Mesenteric fat pad (tissue), 1 donor: ENCODE measurements around the gene ZNF865. TPM values are rescaled to one million over a fixed set of nuclear protein-coding genes. Genes with fewer than 3 reads are reported as not detected.

ENCODE experiments used
- DNase-seq: peaks from one replicate; pipeline ENCODE4 v3.0.0-alpha.2; 2020; ENCODE audit warnings: low spot score
- total RNA-seq: library from RNA; stranded (reverse); fragmentation: NEBNext Ultra II Directional; extraction: Animal tissue kit (Norgen Biotek cat#: 25700); gene quantifications from one replicate; pipeline ENCODE4 v1.2.1, GENCODE V29; 2021
- donor health status: DM: yes; HTN: yes; CAD: no.

The ZNF865 gene
- total RNA-seq, 1 donor from 2014 or later = 12.0 TPM

DNA sequence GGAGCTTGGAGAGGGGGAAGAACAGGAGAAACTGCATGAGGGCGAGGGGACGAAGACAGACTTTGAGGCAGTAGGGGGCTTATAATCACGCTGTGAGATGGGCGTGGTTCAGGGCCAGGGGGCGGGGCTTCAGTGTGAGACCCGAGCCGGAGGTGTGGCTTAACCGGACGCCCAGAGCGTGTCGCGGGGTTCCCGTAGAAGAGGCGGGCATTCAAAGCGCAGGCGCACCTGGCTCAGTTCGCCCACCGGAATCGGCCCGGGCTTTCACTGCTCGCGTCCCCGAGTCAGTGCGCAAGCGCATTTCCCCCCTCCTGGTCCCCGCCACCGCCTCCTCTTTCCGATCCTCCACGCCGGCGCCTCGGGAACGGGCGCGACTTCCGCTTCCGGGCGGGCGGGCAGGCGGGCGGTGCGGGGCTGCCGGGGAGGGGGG, 225 bp upstream of the ZNF865 start:
- peak; percentile 100 for DNase-seq

DNA sequence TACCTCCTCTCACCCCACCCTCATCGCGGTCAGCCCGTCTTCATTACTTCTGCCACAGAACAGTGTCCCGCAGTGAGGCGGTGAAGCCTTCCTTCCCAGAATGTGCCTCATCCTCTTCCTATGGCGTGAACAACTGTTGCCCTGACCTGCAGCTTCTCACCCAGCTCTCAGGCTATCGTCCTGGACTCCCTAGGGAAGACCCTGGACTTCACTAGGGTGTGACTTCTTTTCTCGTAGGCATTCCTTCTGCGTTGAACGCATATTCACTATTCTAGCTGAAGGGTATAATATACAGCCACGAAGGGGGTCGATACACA, 982 bp downstream of the ZNF865 start:
- no peak for DNase-seq

DNA sequence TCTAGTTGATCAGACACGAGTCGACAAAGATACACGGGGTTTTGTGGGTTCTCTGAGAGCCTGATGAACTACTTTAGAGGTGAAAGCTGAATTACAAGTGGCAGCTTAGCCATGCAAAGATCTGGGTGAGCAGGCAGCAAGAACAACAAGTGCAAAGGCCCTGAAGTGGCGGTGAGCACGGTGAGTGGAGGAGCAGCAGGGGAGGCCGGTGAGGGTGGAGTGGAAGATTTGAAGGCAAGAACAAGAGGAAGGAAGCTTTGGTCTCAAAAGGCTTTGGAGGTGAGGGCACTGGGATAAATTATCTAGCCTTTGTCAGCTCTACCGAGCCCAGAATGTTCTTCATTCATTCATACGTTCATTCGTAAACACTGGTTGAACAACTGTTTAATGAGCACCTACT, 1.4 kb downstream of the ZNF865 start:
- DNase-seq = no peak

DNA sequence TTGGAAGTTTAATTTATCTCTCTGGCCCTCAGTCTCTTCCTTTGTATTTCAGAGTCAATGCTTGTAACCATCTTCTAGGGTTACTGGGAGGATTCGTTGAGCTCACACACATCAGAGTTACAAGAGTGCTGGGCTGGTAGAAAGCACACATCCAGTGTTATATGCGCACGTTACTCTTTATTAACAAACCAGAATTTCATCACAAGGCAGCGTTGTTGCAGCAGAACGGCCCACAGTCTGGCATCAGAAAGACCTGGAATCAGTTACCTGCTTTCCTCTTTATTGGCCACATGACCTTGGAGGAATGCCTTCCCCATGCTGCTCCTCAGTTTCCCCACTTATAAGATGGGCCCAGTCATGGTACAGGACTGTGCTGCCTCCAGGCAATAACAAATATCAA, 3.9 kb downstream of the ZNF865 start:
- no peak for DNase-seq

DNA sequence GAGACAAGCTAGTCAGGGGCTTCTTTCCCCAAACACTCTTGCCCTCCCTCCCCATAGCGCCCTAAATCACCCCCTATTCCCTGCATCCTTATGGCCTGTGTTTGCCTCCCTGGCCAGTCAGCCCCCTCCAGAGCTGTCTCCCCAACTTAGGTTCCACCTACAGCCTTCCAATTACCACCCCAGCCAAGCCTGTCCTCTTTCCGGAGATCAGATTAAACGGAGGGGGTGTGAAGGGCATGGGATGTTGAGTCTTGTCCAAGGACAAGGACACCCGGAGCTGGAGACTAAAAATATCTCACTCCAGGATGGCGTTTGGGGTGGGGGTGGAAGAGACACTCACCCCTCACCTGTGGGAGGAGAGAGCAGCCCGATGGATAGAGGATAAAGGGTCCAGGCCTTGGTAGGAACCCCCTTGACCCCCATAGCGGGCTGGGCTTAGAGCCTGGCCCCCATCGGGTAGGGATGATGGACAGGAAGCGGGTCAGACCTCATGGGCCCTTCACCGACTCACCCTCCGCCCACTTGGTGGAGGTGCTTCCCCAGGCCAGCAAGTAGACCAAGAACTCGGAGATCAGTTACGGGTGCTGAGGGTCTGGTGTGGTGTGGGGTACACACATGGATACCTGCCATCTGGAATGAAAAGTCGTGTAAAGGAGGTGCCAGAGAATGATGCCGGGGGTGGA, 6.0 kb downstream of the ZNF865 start:
- DNase-seq = no peak

DNA sequence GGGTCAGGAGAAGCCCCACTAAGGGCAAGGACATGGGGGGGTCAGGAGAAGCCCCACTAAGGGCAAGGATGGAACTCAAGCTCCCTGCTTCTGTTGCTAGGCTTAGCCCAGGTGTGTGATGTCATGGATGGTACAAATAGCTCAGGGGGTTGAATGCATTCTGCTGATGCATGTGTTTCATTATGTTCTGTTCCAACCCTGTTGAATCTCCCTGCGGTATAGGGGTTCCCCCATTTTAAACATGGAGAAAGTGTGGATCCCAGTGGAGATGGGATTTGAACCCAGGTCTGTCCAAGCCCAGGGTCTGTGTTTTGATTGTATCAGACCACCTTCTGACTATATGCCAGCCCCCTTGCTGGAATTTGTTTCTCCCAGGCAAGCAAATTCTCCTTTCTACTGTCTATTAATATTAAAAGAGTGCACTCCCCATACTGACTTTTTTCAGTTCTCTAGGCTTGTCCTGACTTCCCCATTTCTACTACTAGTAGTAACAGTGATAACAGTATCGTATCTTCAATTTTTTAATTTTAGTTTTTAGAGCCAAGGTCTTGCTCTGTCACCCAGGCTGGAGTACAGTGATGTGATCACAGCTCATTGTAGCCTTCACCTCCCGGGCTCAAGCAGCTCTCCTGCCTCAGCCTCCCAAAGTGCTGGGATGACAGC, 6.7 kb downstream of the ZNF865 start:
- DNase-seq = no peak

DNA sequence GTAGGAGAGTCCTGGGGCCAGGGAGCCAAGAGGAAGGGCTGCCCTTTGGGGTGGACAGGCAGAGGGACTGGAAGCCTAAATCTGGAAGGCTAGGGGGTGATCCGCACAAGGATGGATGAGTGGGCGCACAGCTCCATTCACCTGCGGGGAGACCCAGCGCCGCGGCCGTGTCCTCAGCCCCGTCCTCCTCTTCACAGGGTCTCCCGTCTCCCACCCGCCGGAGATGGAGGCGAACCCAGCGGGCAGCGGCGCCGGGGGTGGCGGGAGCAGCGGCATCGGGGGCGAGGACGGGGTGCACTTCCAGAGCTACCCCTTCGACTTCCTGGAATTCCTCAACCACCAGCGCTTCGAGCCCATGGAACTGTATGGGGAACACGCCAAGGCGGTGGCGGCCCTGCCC, 7.9 kb downstream of the ZNF865 start:
- DNase-seq = no peak

DNA sequence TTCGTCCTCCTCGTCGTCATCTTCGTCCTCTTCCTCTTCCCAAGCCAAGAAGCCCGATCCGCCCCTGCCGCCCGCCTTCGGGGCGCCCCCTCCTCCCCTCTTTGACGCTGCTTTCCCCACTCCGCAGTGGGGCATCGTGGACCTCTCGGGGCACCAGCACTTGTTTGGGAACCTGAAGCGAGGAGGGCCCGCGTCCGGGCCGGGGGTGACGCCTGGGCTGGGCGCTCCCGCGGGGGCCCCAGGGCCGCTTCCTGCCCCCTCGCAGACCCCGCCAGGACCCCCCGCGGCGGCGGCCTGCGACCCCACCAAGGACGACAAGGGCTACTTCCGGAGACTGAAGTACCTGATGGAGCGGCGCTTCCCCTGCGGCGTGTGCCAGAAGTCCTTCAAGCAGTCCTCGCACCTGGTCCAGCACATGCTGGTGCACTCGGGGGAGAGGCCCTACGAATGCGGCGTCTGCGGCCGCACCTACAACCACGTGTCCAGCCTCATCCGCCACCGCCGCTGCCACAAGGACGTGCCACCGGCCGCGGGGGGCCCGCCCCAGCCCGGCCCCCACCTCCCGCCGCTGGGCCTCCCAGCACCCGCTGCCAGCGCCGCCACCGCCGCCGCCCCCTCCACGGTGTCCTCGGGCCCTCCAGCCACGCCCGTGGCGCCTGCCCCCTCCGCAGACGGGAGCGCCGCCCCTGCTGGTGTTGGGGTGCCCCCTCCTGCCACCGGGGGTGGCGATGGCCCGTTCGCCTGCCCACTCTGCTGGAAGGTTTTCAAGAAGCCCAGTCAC, 8.7 kb downstream of the ZNF865 start:
- no peak for DNase-seq

DNA sequence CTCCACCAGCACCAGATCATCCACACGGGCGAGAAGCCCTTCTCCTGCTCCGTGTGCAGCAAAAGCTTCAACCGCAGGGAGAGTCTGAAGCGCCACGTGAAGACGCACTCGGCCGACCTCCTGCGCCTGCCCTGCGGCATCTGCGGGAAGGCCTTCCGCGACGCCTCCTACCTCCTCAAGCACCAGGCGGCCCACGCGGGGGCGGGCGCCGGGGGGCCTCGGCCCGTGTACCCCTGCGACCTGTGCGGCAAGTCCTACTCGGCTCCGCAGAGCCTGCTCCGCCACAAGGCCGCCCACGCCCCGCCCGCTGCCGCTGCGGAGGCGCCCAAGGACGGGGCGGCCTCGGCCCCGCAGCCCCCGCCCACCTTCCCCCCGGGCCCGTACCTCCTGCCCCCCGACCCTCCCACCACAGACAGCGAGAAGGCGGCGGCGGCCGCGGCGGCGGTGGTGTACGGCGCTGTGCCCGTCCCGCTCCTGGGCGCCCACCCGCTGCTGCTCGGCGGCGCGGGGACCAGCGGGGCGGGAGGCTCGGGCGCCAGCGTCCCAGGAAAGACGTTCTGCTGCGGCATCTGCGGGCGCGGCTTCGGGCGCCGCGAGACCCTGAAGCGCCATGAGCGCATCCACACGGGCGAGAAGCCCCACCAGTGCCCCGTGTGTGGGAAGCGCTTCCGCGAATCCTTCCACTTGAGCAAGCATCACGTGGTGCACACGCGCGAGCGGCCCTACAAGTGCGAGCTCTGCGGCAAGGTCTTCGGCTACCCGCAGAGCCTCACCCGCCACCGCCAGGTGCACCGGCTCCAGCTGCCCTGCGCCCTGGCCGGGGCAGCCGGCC, 9.5 kb downstream of the ZNF865 start:
- no peak for DNase-seq

DNA sequence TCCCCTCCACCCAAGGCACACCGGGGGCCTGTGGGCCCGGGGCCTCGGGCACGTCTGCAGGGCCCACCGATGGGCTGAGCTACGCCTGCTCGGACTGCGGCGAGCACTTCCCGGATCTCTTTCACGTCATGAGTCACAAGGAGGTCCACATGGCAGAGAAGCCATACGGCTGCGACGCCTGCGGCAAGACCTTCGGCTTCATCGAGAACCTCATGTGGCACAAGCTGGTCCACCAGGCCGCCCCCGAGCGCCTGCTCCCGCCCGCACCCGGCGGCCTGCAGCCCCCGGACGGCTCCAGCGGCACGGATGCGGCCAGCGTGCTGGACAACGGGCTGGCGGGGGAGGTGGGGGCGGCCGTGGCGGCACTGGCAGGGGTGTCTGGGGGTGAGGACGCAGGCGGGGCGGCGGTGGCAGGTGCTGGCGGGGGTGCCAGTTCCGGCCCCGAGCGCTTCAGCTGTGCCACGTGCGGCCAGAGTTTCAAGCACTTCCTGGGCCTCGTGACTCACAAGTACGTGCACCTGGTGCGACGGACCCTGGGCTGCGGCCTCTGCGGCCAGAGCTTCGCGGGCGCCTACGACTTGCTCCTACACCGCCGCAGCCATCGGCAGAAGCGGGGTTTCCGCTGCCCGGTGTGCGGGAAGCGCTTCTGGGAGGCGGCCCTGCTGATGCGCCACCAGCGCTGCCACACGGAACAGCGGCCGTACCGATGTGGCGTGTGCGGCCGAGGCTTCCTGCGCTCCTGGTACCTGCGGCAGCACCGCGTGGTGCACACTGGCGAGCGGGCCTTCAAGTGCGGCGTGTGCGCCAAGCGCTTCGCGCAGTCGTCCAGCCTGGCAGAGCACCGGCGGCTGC, 10.3 kb downstream of the ZNF865 start:
- no peak for DNase-seq

DNA sequence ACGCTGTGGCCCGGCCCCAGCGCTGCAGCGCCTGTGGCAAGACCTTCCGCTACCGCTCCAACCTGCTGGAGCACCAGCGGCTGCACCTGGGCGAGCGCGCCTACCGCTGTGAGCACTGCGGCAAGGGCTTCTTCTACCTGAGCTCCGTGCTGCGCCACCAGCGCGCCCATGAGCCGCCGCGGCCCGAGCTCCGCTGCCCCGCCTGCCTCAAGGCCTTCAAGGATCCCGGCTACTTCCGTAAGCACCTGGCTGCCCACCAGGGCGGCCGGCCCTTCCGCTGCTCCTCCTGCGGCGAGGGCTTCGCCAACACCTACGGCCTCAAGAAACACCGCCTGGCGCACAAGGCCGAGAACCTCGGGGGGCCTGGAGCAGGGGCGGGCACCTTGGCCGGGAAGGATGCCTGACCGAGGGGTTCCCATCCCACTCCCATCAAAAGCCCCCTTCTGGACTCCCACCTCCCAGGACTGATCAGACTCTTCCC, 11.0 kb downstream of the ZNF865 start:
- DNase-seq = no peak

DNA sequence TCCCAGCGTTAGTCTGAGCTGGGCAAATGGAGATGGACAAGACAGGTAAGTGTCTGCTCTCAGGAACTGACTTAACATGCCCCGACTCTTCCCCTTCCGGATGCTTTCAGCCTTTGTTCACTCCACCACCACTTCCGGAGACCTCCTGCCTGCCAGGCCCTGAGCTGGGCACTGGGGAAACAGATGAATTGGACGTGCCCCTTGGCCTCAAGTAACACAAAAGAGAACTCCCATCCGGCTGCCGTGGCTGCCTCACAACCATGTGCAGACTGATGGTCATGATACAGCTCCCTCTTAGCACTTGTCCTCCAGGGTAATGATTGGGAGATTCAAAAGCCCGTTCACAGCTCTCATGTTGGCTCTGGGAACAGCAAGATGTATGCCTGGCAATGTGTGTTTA, 12.0 kb downstream of the ZNF865 start:
- DNase-seq = no peak

DNA sequence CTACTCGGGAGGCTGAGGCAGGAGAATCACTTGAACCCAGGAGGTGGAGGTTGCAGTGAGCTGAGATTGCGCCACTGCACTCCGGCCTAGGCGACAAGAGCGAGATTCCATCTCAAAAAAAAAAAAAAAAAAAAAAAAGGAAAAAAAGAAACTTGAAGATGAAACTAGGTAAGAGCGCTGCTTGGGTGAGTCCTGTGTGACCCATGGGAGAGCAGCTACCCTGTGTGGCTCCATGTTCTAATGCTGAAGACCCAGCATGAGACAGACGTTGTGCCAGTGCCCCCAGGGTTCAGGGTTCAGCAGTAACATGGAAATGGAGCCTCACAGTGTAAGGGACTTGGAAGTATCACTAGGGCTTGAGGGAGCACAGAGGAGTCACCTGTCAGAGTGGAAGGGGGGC, 13.0 kb downstream of the ZNF865 start:
- no peak for DNase-seq

DNA sequence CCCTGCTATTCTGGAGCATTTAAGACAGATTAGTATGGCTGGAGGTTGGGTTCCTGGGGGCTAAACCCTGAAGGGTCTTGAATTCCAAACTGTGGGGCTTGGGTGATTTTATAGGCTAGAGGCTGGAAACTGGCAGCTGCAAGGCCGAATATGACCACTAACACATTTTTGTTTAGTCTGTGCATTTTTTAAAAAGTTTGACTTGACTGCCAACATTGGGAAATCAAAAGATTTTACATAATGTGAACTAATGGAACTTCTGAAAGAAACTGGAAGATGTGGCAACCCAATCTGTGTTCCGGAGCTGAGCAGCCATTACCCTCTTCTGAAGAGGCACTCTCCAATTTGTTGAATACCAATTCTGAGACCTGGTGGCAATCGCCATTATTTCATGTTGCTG, 13.8 kb downstream of the ZNF865 start:
- DNase-seq = no peak

DNA sequence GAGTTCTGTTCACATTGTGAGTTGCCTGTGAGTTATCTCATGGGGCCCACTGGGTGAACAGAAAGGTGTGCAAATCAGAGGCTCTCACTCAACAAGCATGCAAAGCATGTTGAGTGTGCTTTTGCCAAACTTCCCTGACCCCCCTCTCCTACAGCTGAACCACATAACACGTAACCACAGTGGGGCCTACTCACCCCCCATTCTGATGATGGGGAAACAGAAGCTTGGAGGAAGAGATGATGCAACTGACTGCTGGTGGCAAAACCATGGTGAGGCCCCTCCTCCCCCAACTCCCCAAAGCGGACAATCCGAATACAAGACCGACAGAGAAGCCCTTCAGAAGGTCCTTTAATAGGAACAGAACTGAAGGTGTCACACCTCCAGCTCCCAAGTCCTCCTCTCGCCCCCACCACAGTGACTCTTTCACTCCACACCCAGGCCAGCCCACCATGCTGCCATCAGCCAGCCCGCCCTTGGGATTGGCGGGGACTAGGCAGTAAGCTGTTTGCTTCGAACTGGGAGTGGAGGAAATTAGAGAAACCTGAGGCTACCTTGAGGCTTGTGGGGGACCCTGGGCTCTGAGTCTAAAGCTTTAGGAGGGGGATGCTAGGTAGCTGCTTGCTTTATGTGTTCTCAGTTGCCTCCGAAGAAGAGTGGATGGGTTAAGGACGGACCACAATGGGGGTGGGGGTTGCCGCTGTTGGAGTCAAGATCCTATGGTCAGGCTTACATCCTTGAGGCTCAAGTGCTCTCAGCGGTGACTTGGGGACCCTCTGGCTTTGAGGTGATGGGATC, 15.2 kb downstream of the ZNF865 start:
- no peak for DNase-seq

DNA sequence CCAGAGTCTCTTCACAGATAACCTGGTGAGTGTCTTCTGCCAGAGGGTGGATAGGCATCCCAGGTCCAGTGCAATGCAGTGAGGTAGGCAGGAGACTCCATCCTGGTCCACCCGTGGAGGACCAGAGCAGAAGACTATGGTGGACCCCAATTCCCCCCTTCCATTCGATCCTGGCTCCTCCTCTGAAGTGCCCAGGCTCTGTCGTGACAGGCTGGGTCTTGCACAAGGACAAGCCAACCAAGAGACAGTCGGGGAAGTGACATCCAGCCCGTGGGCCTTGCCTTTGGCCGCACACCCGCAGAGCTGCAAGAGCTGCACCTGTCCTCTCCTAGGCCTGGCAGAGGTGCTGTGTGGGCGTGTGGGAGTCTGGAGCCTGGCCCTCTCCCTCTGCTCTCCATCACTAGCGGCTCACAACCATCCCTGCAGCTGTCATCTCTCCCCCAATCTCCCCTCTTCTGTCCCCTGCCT, 15.8 kb downstream of the ZNF865 start:
- DNase-seq = no peak

DNA sequence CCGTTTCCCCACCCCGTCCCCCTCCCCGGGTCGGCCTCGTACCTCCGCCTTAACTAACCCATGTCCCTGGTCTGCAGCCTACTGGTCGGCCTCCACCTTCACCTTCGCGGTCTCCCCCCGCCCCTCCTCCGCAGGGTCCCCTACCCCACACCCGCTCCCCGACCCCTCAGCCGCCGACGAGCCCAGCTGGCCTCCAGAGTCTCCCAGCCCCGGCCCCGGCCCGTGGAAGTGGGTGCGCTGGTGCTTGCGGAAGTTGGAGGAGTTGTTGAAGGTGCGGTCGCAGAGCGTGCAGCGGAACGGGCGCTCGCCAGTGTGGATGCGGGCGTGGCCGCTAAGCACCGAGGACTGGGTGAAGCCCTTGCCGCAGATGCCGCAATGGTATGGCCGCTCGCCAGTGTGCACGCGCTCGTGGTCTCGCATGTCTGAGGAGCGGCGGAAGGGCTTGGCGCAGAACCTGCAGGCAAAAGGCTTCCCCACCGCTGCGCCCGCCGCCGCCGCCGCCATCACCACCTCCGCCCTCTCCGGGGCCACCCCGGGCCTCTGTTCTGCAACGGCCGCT, 16.3 kb downstream of the ZNF865 start:
- DNase-seq = no peak

DNA sequence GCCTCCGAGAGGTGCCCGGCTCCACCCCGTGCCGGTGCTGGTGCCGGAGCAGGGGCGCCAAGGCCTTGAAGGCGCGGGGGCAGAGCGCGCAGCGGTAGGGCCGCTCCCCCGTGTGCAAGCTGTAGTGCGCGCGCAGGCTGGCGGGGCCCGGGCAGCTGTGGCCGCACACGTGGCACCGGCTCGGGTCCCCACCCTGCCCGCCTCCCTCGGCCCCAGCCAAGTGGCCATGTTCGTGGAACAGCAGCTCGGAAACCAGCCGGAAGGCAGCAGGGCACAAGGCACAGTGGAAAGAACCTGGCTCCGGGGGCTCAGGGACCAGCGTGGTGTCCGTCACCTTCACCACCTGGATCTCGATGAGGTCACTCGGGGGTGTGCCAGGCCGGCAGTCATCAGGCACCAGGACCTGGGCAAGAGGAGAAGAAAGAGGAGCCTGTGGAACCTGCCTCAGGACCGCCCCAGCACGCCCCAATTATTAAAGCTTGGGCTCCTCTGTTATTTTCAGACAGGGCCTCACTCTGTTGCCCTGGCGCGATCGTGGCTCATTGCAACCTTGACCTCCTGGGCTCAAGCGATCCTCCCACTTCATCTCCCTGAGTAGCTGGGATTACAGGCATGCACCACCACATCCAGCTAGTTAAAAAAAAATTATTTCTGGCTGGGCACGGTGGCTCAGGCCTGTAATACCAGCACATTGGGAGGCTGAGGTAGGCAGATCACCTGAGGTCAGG, 17.0 kb downstream of the ZNF865 start:
- no peak for DNase-seq

DNA sequence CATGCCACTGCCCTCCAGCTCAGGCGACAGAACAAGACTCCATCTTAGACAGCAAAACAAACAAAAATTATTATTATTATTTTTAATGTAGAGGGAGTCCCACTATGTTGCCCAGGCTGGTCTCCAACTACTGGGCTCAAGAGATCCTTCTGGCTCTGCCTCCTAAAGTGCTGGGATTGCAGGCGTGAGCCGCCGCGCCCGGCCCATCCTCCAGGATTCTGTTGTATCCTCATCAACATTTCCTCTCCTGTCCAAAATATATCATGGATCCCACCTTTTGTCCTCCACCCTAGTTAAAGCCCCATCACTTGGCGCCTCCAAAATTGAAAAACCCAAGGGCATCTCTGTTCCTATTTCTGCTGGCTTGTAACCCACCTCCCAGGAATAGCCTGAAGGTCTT, 17.7 kb downstream of the ZNF865 start:
- no peak for DNase-seq
